HG02610 (cell line): ENCODE measurements around the gene MUC7.

ENCODE experiments used
- ATAC-seq: cut with Tn5 transposase; IDR thresholded peaks from one replicate; pipeline ENCODE4 v1.9.1; 2021; ENCODE audit warnings: mild to moderate bottlenecking, moderate library complexity; ENCODE audit not compliant: unreplicated experiment

Gene MUC7

DNA sequence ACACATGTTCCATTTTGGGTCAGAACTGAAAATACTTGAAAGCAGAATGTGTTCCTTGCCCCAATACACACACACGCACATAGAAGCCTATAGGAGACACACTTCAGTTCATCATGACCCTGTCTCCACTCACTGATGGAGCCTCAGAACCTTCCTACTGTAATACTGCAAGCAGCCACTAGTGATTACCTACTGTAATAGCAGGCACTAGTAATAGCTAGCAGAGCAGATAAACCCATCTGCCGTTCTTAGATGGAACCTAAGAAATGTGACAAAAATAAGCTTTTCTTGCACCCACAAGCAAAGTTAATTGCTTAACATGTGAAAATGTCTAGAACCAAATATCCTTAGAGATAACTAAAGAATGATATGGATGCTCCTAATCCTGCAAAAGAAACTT lies 60.0 kb downstream of the MUC7 start:
- peak; percentile 79 for ATAC-seq
